Left kidney (tissue), 8 donors: ENCODE measurements around the gene NEK11. TPM values are rescaled to one million over a fixed set of nuclear protein-coding genes. Genes with fewer than 3 reads are reported as not detected.
A peak's percentile ranks its signal among the peaks of the same experiment; 100 is the strongest.

Experiments
- DNase-seq: peaks from one replicate; pipeline ENCODE4 v3.0.0-alpha.2; 2013
- long read RNA-seq, 8 donors: transcript quantifications; one replicate each; lab custom pipeline, GENCODE V29; 2026
- polyA plus RNA-seq: library from polyadenylated mRNA; unstranded; fragments of 120-200 nt; gene quantifications from one replicate; pipeline ENCODE4 v1.2.1, GENCODE V29; 2013; ENCODE audit not compliant: insufficient read length

The NEK11 gene
- polyA plus RNA-seq = 24.3 TPM
- long read RNA-seq, donor 1, partial matches to known transcripts = 14 of 16 reads
- long read RNA-seq, donor 1, other reads (novel, unspliced or antisense) = 0 of 16 reads
- long read RNA-seq, donor 2, partial matches to known transcripts = 6 of 6 reads
- long read RNA-seq, donor 2, other reads (novel, unspliced or antisense) = 0 of 6 reads
- long read RNA-seq, donor 3, partial matches to known transcripts = 9 of 11 reads
- long read RNA-seq, donor 3, other reads (novel, unspliced or antisense) = 0 of 11 reads
- long read RNA-seq, donor 4 = 0 reads
- long read RNA-seq, donor 5, partial matches to known transcripts = 6 of 6 reads
- long read RNA-seq, donor 5, other reads (novel, unspliced or antisense) = 0 of 6 reads
- long read RNA-seq, donor 6 = 0 reads
- long read RNA-seq, donor 7, partial matches to known transcripts = 12 of 12 reads
- long read RNA-seq, donor 7, other reads (novel, unspliced or antisense) = 0 of 12 reads
- long read RNA-seq, donor 8 = 0 reads

- peak; percentile 86 for DNase-seq
Observed at GRCh38 chr3:131026321-131027151, at the start of gene NEK11, which contains the start of gene ASTE1. NEK11 (plus strand) TSS chr3:131026877; CDS start chr3:131029709, 2,832 bp downstream. ASTE1 (minus strand) TSS chr3:131026825; CDS start chr3:131025306, 1,519 bp downstream.

- no peak for DNase-seq
Observed at GRCh38 chr3:130979117-130979516, 47.6 kb upstream of the NEK11 start.

GRCh38 chr3:130981469-130981868 lies 45.2 kb upstream of the NEK11 start:
- no peak for DNase-seq

- DNase-seq = no peak
Observed at GRCh38 chr3:130990282-130990681, 36.4 kb upstream of the NEK11 start.

GRCh38 chr3:130991126-130991525 lies 35.6 kb upstream of the NEK11 start:
- DNase-seq = no peak

- peak; percentile 2 for DNase-seq
Observed at GRCh38 chr3:130992344-130992743, 34.3 kb upstream of the NEK11 start.

GRCh38 chr3:130997289-130997688 lies 29.4 kb upstream of the NEK11 start:
- no peak for DNase-seq

- DNase-seq = no peak
Observed at GRCh38 chr3:131001071-131001470, 25.6 kb upstream of the NEK11 start.

GRCh38 chr3:131004603-131005002 lies 22.1 kb upstream of the NEK11 start:
- no peak for DNase-seq

GRCh38 chr3:131007256-131007655 lies 19.4 kb upstream of the NEK11 start:
- DNase-seq = no peak

GRCh38 chr3:131007782-131008181 lies 18.9 kb upstream of the NEK11 start:
- DNase-seq = no peak

- no peak for DNase-seq
Observed at GRCh38 chr3:131008326-131008725, 18.4 kb upstream of the NEK11 start.

GRCh38 chr3:131009698-131010097 lies 17.0 kb upstream of the NEK11 start:
- DNase-seq = no peak

- no peak for DNase-seq
Observed at GRCh38 chr3:131018970-131019369, 7.7 kb upstream of the NEK11 start.

GRCh38 chr3:131020122-131020693 lies 6.5 kb upstream of the NEK11 start:
- DNase-seq = no peak

- DNase-seq = no peak
Observed at GRCh38 chr3:131025539-131025938, 1.1 kb upstream of the NEK11 start.

- DNase-seq = no peak
Observed at GRCh38 chr3:131028844-131029243, 2.2 kb downstream of the NEK11 start.

- DNase-seq = no peak
Observed at GRCh38 chr3:131031660-131032059, 5.0 kb downstream of the NEK11 start.

GRCh38 chr3:131033480-131034080 lies 6.9 kb downstream of the NEK11 start:
- DNase-seq = peak; percentile 28

- no peak for DNase-seq
Observed at GRCh38 chr3:131036200-131036816, 9.6 kb downstream of the NEK11 start.

GRCh38 chr3:131036986-131037385 lies 10.3 kb downstream of the NEK11 start:
- no peak for DNase-seq

GRCh38 chr3:131038326-131038725 lies 11.6 kb downstream of the NEK11 start:
- no peak for DNase-seq
